Stimulated activated CD8-positive, alpha-beta memory T cell treated with anti-CD3 and anti-CD28 coated beads, Interleukin-7, amount 100 ng/mL, for 1 hour (primary cell): Measurements from ENCODE around the gene ABCA13.

ENCODE experiments used
- DNase-seq, 2 donors: peaks; one replicate each; pipeline ENCODE4 v3.0.0-alpha.2; 2020; ENCODE audit warnings: low read depth in 2 of 2

Gene ABCA13

GRCh38 chr7:48299580-48300169, 128.4 kb downstream of the ABCA13 start:
- DNase-seq: no peak

GRCh38 chr7:48300301-48300700, 129.0 kb downstream of the ABCA13 start:
- no peak for DNase-seq

- no peak for DNase-seq
Observed at GRCh38 chr7:48301201-48301600, 129.9 kb downstream of the ABCA13 start.

GRCh38 chr7:48304641-48305040, 133.4 kb downstream of the ABCA13 start:
- DNase-seq: no peak

- DNase-seq: no peak
Observed at GRCh38 chr7:48305661-48306060, 134.4 kb downstream of the ABCA13 start.

- DNase-seq: no peak
Observed at GRCh38 chr7:48307041-48307714, 135.9 kb downstream of the ABCA13 start.

GRCh38 chr7:48309720-48310119, 138.5 kb downstream of the ABCA13 start:
- DNase-seq: no peak

GRCh38 chr7:48311464-48312100, 140.3 kb downstream of the ABCA13 start:
- no peak for DNase-seq

GRCh38 chr7:48312151-48312550, 140.9 kb downstream of the ABCA13 start:
- DNase-seq: no peak

- DNase-seq: no peak
Observed at GRCh38 chr7:48316768-48317167, 145.5 kb downstream of the ABCA13 start.

- DNase-seq: no peak
Observed at GRCh38 chr7:48317360-48317759, 146.1 kb downstream of the ABCA13 start.

- DNase-seq: no peak
Observed at GRCh38 chr7:48321319-48322010, 150.2 kb downstream of the ABCA13 start.

- no peak for DNase-seq
Observed at GRCh38 chr7:48337012-48337621, 165.9 kb downstream of the ABCA13 start.

GRCh38 chr7:48337781-48338180, 166.5 kb downstream of the ABCA13 start:
- DNase-seq: no peak

GRCh38 chr7:48347230-48347825, 176.1 kb downstream of the ABCA13 start:
- DNase-seq: no peak

- DNase-seq: no peak
Observed at GRCh38 chr7:48350515-48350914, 179.3 kb downstream of the ABCA13 start.

GRCh38 chr7:48351900-48352299, 180.6 kb downstream of the ABCA13 start:
- DNase-seq: no peak

- DNase-seq: no peak
Observed at GRCh38 chr7:48355346-48355745, 184.1 kb downstream of the ABCA13 start.

GRCh38 chr7:48360574-48360973, 189.3 kb downstream of the ABCA13 start:
- no peak for DNase-seq

- DNase-seq: no peak
Observed at GRCh38 chr7:48363174-48363573, 191.9 kb downstream of the ABCA13 start.

GRCh38 chr7:48365010-48365409, 193.8 kb downstream of the ABCA13 start:
- no peak for DNase-seq

- DNase-seq: no peak
Observed at GRCh38 chr7:48366096-48366495, 194.8 kb downstream of the ABCA13 start.
